ENCODE data around the gene SLC25A38. TPM values are rescaled to one million over a fixed set of nuclear protein-coding genes. Genes with fewer than 3 reads are reported as not detected.

The SLC25A38 gene
- total RNA-seq, 1 experiment from 2014 or later, result 48.2 TPM

- H3K9ac ChIP-seq (ENCODE audit: extremely low read depth, insufficient read length, low read length), result no peak overlapping the region
- H3K18ac ChIP-seq (ENCODE audit: insufficient read length, low read depth, low read length), result no peak overlapping the region
- no peak overlapping the region for H3T11ph ChIP-seq (ENCODE audit: low read length)
- H3K27me3 ChIP-seq (ENCODE audit: insufficient read depth, low read length), result no peaks in the 10 kb centered on the region
- H4K8ac ChIP-seq (replicated peaks; ENCODE audit: insufficient read length, low read depth, low read length), result no peak overlapping the region
- H2AFZ ChIP-seq (ENCODE audit: low read length), result no peak overlapping the region
- H3K4me3 Mint-ChIP-seq, result no peak overlapping the region
- H4K20me1 ChIP-seq (ENCODE audit: control insufficient read depth, insufficient read depth, insufficient read length), result no peaks in the 10 kb centered on the region
- H3K27me3 Mint-ChIP-seq (ENCODE audit: low read depth), result no peaks in the 10 kb centered on the region; the same call in 1 of the 2 replicates
- H3K9me3 Mint-ChIP-seq, result no peaks in the 10 kb centered on the region
- no peak for DNase-seq
- TF ChIP-seq CTCF (conservative IDR thresholded peaks at IDR 0.05), result no peak
- no peak overlapping the region for H2BK20ac ChIP-seq (ENCODE audit: low read depth, low read length, poor library complexity, severe bottlenecking)
- H3K4me1 Mint-ChIP-seq, result peaks cover 7 to 15% of the 10 kb centered on the region in 2 experiments
- H3K9me3 ChIP-seq (ENCODE audit: control insufficient read depth, low read depth, low read length), result no peaks in the 10 kb centered on the region
- H3K14ac ChIP-seq (ENCODE audit: insufficient read depth, low read length), result no peak overlapping the region
- no peak overlapping the region for H4K5ac ChIP-seq (ENCODE audit: insufficient read length, low read depth, low read length)
- H3K27ac Mint-ChIP-seq, result no peak overlapping the region
- WGBS (ENCODE audit: extremely low coverage, insufficient read length, low lambda C conversion rate), result no CpG with 5 or more reads among the region's 2 CpGs
- no peaks in the 10 kb centered on the region for H3K4me1 ChIP-seq (ENCODE audit: insufficient read depth, low read length)
- no peak overlapping the region for H4K91ac ChIP-seq (ENCODE audit: insufficient read length, low read depth, low read length)
- no peak overlapping the region for H2BK5ac ChIP-seq (ENCODE audit: insufficient read length, low read length)
- no peak overlapping the region for H2BK12ac ChIP-seq (ENCODE audit: insufficient read length, low read depth, low read length)
- H3K23ac ChIP-seq (ENCODE audit: insufficient read length, low read depth, low read length), result no peak overlapping the region
- no peak overlapping the region for H2BK15ac ChIP-seq (ENCODE audit: low read depth, low read length)
- no peak overlapping the region for H3K56ac ChIP-seq (ENCODE audit: insufficient read length, low read depth, low read length)
- H3K23me2 ChIP-seq (ENCODE audit: insufficient read length, low read depth, low read length, poor library complexity, severe bottlenecking), result no peaks in the 10 kb centered on the region
- no peaks in the 10 kb centered on the region for H3K79me2 ChIP-seq (ENCODE audit: insufficient read depth, low read length)
- H3K79me1 ChIP-seq (ENCODE audit: insufficient read depth, low read depth, low read length, poor library complexity, severe bottlenecking), result no peaks in the 10 kb centered on the region
- H2BK120ac ChIP-seq (ENCODE audit: low read depth, low read length, poor library complexity, severe bottlenecking), result no peak overlapping the region
- H2AK5ac ChIP-seq (ENCODE audit: insufficient read length, low read length), result no peak overlapping the region
- no peak overlapping the region for H3K4ac ChIP-seq (ENCODE audit: low read depth, low read length)
- no peaks in the 10 kb centered on the region for H3K36me3 Mint-ChIP-seq (ENCODE audit: insufficient read depth in 1 of 3, low read depth in 3 of 3)
- H3K4me2 ChIP-seq (ENCODE audit: insufficient read depth, insufficient read length, low read length), result no peak overlapping the region
- no peak overlapping the region for H3K27ac ChIP-seq (ENCODE audit: insufficient read length, low read depth, low read length)
These were observed 63.3 kb downstream of the SLC25A38 start for GRCh38 chr3:39446444-39446843.

Other genes with a start within 250 kb of the SLC25A38 start
- 8.2 and 8.5 TPM in 2 replicates for gene CSRNP1, start 229.8 kb upstream of the SLC25A38 start, total RNA-seq (2021)
- gene XIRP1, start 190.8 kb upstream of the SLC25A38 start, total RNA-seq (2021), result not detected in 2 replicates
- gene CX3CR1, start 103.3 kb upstream of the SLC25A38 start, total RNA-seq (2021), result 0.09 TPM in 1 of 2 replicates, not detected in the other
- 0.31 and 0.64 TPM in 2 replicates for gene CCR8, start 53.7 kb upstream of the SLC25A38 start, total RNA-seq (2021)
- gene RPSA, start 23.4 kb downstream of the SLC25A38 start, total RNA-seq (2021), result 2,077 and 2,145 TPM in 2 replicates
- gene MOBP, start 84.3 kb downstream of the SLC25A38 start, total RNA-seq (2021), result 0.13 TPM in 1 of 2 replicates, not detected in the other

Measured in H9 (cell line).